Parathyroid adenoma (tissue), 2 donors: ENCODE data around the gene RASA3.

Source experiments
- H2AFZ ChIP-seq: fragments of 300-600 bp; sonication (generic); one replicate; pipeline ENCODE4 v1.7.0; 2017; ENCODE audit warnings: antibody characterized with exemption, mild to moderate bottlenecking
- H3K27ac ChIP-seq: fragments of 300-600 bp; sonication (generic); one replicate; pipeline ENCODE4 v1.7.0; 2017
- H3K27me3 ChIP-seq: fragments of 300-600 bp; sonication (generic); one replicate; pipeline ENCODE4 v1.7.0; 2017; ENCODE audit warnings: low read length; ENCODE audit not compliant: control insufficient read depth, insufficient read depth
- H3K36me3 ChIP-seq: fragments of 300-600 bp; sonication (generic); one replicate; pipeline ENCODE4 v1.7.0; 2017; ENCODE audit warnings: low read length; ENCODE audit not compliant: control insufficient read depth, insufficient read depth
- H3K4me1 ChIP-seq: fragments of 300-600 bp; sonication (generic); one replicate; pipeline ENCODE4 v1.7.0; 2017; ENCODE audit warnings: control low read depth
- H3K4me2 ChIP-seq: fragments of 300-600 bp; sonication (generic); one replicate; pipeline ENCODE4 v1.7.0; 2017; ENCODE audit warnings: low read length
- H3K4me3 ChIP-seq: fragments of 300-600 bp; sonication (generic); one replicate; pipeline ENCODE4 v1.7.0; 2017; ENCODE audit warnings: low read depth, low read length
- H3K79me2 ChIP-seq: fragments of 300-600 bp; sonication (generic); one replicate; pipeline ENCODE4 v1.7.0; 2017; ENCODE audit warnings: control low read depth
- H3K9ac ChIP-seq: fragments of 300-600 bp; sonication (generic); one replicate; pipeline ENCODE4 v1.7.0; 2017; ENCODE audit warnings: mild to moderate bottlenecking
- H3K9me3 ChIP-seq: fragments of 300-600 bp; sonication (generic); one replicate; pipeline ENCODE4 v1.7.0; 2017; ENCODE audit warnings: low read length; ENCODE audit not compliant: control insufficient read depth
- TF ChIP-seq, protein P1 (sequence below): fragments of 300-600 bp; sonication (generic); IDR thresholded peaks from one replicate; pipeline ENCODE4 v1.7.0; 2017; ENCODE audit warnings: antibody characterized with exemption, mild to moderate bottlenecking
- donor health status: primary hyperparathyroidism.

RASA3 gene

DNA sequence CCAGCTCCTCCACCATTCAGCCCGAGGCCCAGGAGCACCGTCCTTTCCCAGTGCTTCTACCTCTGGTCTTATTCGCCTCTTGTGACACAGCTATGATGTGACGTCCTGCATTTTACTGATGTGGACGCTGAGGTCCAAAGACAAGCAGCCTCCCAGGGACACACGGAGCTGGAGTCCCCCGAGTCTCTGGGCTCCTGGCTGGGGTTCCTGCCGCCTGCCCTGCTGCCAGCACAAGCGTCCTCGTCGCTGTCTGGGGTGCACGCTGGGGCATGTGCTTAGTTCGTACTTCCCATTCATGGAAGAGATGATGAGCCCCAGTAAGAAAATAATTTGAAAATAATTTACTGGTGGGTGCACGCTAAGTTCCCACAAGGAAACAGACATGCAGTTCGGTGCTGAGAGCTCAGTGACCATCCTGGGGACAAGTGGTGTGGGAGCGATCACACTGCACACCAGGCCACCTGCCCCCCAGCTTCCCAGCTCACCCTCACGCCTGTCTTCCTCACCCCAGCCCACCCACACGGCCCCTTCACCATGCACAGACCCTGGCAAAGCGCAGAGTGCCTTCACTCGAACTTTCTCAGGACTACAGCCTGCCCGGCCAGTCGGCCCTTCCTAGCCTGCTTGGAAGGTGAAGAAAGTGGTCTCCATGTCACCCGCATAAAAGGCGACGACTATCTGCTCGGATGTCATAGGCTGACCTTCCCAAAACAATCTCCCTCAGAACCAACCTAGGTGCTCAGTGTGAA, 32.4 kb upstream of the RASA3 start:
- Histone ChIP-seq H3K79me2 (no peaks in the 10 kb centered on the region), H2AFZ (no peak overlapping the region), H3K4me1 (no peaks in the 10 kb centered on the region), H3K4me2 (no peak overlapping the region), H3K27ac (no peak overlapping the region), H3K36me3 (no peaks in the 10 kb centered on the region), H3K9me3 (no peaks in the 10 kb centered on the region), H3K27me3 (no peaks in the 10 kb centered on the region), H3K4me3 (no peak overlapping the region), H3K9ac (no peak overlapping the region)
- TF ChIP-seq, protein P1, sequence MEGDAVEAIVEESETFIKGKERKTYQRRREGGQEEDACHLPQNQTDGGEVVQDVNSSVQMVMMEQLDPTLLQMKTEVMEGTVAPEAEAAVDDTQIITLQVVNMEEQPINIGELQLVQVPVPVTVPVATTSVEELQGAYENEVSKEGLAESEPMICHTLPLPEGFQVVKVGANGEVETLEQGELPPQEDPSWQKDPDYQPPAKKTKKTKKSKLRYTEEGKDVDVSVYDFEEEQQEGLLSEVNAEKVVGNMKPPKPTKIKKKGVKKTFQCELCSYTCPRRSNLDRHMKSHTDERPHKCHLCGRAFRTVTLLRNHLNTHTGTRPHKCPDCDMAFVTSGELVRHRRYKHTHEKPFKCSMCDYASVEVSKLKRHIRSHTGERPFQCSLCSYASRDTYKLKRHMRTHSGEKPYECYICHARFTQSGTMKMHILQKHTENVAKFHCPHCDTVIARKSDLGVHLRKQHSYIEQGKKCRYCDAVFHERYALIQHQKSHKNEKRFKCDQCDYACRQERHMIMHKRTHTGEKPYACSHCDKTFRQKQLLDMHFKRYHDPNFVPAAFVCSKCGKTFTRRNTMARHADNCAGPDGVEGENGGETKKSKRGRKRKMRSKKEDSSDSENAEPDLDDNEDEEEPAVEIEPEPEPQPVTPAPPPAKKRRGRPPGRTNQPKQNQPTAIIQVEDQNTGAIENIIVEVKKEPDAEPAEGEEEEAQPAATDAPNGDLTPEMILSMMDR = no peak

DNA sequence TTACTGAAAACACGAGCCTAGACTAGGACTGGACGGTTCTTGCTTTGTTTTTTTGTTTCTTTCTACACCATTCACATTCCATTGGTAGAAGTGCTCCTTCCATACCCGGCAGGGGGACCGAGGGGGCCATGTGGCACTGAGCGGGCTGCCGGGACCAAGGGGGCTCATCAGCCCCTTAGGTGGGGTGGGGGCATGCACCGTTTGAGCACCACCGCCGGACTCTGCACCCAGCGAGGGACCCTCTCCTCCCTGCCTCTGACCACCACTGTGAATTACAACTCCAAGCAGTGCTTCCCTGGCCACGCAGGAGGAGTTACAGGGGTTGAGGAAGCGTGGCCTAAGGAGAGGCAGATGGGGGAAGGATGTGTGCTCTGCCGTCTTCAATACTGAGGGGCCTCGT, 31.6 kb upstream of the RASA3 start:
- no peak overlapping the region for H3K4me2 ChIP-seq
- no peaks in the 10 kb centered on the region for H3K79me2 ChIP-seq
- H3K27ac ChIP-seq = no peak overlapping the region
- TF ChIP-seq, protein P1 = no peak
- H3K4me1 ChIP-seq = no peaks in the 10 kb centered on the region
- H3K27me3 ChIP-seq = no peaks in the 10 kb centered on the region
- no peak overlapping the region for H2AFZ ChIP-seq
- H3K4me3 ChIP-seq = no peak overlapping the region
- H3K9me3 ChIP-seq = no peaks in the 10 kb centered on the region
- no peak overlapping the region for H3K9ac ChIP-seq
- H3K36me3 ChIP-seq = no peaks in the 10 kb centered on the region

DNA sequence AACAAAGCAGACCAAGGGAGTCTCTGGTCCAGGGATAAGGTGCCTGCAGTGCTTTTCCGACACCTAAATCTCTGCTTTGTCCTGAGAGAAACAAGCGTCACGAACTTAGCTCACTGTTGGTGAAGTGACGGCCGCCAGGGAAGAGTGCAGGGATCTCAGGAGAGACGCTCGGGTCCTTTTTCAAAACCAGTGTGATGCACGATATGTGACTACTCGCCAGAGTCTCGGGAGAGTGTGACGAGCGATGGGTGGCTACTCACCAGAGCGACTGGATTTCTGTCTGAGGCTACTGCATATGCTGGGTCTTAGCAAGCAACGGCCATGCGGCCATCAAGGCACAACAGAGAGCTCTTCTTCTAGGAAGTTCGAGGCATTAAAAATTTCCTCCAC, 30.1 kb upstream of the RASA3 start:
- H3K9ac ChIP-seq = no peak overlapping the region

DNA sequence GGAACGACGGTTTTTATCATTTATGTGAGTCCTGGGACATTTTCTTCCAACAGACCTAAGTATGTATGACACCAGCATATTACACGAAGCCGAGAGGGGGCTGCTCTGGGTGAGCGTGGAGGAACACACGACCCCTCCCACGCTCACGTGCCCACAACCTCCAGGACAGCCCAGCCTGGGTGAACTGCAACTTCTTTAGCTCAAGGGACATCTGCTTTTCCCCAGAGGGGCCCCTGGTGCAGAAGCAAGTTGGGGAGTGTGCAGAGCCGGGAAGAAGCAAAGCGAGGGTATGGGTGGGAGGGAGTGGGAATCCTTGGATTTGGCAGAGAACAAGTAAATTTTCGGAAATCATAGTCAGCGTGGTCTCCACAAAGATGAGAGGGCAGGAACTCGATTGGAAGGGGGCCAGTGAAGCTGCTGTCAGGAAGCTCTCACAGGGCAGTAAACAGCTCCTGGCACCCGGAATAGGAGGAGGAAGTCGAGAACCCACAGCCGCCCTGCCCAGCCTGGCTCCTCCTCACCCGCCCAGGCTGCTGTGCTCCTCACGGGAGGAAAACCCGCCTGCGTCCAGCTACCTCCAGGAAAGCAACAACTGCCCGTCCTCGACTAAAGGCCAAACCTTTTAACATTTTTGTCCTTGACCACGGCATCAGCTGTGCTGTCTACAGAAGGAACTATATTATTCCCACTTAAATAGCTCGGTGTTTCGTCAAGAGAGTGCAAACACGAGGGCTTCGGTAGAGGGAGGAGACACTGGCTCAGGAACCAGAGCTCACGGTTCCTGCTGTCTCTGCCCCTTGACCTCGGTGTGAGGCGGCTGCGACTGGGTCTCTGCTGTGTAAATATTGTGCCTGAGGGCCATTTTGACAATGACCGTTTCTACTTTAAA, 29.5 kb upstream of the RASA3 start:
- H3K27ac ChIP-seq = no peak overlapping the region
- no peak overlapping the region for H3K4me2 ChIP-seq
- H3K27me3 ChIP-seq = no peaks in the 10 kb centered on the region
- no peaks in the 10 kb centered on the region for H3K9me3 ChIP-seq
- H3K79me2 ChIP-seq = no peaks in the 10 kb centered on the region
- no peak overlapping the region for H2AFZ ChIP-seq
- no peaks in the 10 kb centered on the region for H3K36me3 ChIP-seq
- no peak overlapping the region for H3K9ac ChIP-seq
- no peaks in the 10 kb centered on the region for H3K4me1 ChIP-seq
- TF ChIP-seq, protein P1 = no peak
- no peak overlapping the region for H3K4me3 ChIP-seq

More for the DNA sequence above, 30.1 kb upstream of the RASA3 start:
- Histone ChIP-seq H3K27ac (no peak overlapping the region), H3K27me3 (no peaks in the 10 kb centered on the region), H3K36me3 (no peaks in the 10 kb centered on the region), H3K4me3 (no peak overlapping the region), H3K9me3 (no peaks in the 10 kb centered on the region), H3K4me2 (no peak overlapping the region), H3K79me2 (no peaks in the 10 kb centered on the region), H3K4me1 (no peaks in the 10 kb centered on the region), H2AFZ (no peak overlapping the region)
- TF ChIP-seq, protein P1 = no peak
